Neural progenitor cell (in vitro differentiated cells): Measurements from ENCODE around the gene POU2AF2.

Experiments used
- EZH2 ChIP-seq: fragments of 200-600 bp; sonication (generic); IDR thresholded peaks from 2 replicates; pipeline ENCODE4 v1.6.1; 2017; ENCODE audit warnings: antibody characterized with exemption, mild to moderate bottlenecking, moderate library complexity
- EZH2phosphoT487 ChIP-seq: fragments of 200-600 bp; sonication (generic); IDR thresholded peaks from 2 replicates; pipeline ENCODE4 v1.6.1; 2017; ENCODE audit warnings: antibody characterized with exemption
- TF ChIP-seq, protein P1 (sequence below): fragments of 200-600 bp; sonication (generic); IDR thresholded peaks from 2 replicates; pipeline ENCODE4 v1.5.1; 2017; ENCODE audit warnings: antibody characterized with exemption, mild to moderate bottlenecking

DNA sequence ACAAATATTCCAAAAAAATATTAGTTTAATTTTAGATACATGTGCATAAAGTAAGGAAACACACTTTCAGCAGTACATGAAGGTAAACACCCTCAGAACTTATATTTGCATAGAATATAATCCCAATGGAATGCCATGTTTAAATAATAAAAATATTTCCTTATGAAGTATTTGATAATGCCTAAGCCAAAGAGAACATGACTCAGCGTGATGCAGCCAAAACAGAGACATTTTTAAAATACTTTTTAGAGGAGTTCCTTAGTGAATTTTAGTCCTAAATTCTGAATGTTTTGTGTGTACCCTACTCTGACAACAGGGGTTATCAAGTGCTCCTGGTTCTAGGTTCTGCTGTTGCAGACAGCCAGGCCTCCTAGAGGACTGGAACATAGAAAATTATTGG, 39.1 kb upstream of the POU2AF2 start:
- TF ChIP-seq EZH2 (no peak), EZH2phosphoT487 (no peak)
- TF ChIP-seq, protein P1, sequence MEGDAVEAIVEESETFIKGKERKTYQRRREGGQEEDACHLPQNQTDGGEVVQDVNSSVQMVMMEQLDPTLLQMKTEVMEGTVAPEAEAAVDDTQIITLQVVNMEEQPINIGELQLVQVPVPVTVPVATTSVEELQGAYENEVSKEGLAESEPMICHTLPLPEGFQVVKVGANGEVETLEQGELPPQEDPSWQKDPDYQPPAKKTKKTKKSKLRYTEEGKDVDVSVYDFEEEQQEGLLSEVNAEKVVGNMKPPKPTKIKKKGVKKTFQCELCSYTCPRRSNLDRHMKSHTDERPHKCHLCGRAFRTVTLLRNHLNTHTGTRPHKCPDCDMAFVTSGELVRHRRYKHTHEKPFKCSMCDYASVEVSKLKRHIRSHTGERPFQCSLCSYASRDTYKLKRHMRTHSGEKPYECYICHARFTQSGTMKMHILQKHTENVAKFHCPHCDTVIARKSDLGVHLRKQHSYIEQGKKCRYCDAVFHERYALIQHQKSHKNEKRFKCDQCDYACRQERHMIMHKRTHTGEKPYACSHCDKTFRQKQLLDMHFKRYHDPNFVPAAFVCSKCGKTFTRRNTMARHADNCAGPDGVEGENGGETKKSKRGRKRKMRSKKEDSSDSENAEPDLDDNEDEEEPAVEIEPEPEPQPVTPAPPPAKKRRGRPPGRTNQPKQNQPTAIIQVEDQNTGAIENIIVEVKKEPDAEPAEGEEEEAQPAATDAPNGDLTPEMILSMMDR: no peak
